ENCODE measurements around the gene ARHGAP15. TPM values are rescaled to one million over a fixed set of nuclear protein-coding genes. Genes with fewer than 3 reads are reported as not detected.

ARHGAP15 gene
- total RNA-seq, 2 donors from 2014 or later, result 0.86 TPM; not detected in 1

DNA sequence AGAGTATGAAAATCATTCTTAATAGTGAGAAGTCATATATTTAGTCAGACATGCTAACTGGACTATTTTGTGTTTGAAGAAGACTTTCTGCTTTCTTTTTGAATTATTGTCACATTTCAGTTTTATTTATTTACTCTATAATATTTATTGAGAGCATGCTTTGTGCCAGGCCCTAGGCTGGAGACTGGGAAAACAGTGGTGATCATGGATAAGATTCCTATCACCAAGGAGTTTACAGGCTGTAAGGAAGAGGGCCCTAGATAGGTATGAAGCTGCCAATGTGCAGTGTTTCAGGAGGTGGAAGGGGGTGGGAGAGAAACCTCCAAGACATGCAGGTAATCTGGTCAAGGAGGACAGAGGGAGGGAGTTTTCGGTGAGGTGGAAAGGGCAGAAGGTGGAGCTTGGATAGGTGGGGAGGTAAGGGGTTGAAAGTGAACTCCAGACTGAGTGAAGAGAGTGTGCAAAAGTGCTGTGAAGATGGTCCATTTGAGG, 207.5 kb downstream of the ARHGAP15 start:
- Histone ChIP-seq H3K27me3 (ENCODE audit: control insufficient read depth, insufficient read depth, low read length, poor library complexity, severe bottlenecking) (no peaks in the 10 kb centered on the region), H3K27ac (ENCODE audit: low read depth, low read length) (no peak overlapping the region), H3K36me3 (ENCODE audit: control insufficient read depth, insufficient read depth, low read length) (no peaks in the 10 kb centered on the region), H3K4me1 (ENCODE audit: control insufficient read depth, insufficient read depth, low read length) (peaks cover 5% of the 10 kb centered on the region), H3K9me3 (ENCODE audit: control insufficient read depth, low read length) (no peaks in the 10 kb centered on the region), H3K4me3 (ENCODE audit: low read length) (no peak overlapping the region), H3K9ac (ENCODE audit: extremely low read depth, low read length, poor library complexity, severe bottlenecking) (no peak overlapping the region)
- DNase-seq, result no peak
- WGBS, 2 experiments (ENCODE audit: insufficient coverage in 1 of 2, insufficient read length in 1 of 2), result 91 to 100% methylated on average over 1 of the region's 1 CpG
- TF ChIP-seq, protein P1, sequence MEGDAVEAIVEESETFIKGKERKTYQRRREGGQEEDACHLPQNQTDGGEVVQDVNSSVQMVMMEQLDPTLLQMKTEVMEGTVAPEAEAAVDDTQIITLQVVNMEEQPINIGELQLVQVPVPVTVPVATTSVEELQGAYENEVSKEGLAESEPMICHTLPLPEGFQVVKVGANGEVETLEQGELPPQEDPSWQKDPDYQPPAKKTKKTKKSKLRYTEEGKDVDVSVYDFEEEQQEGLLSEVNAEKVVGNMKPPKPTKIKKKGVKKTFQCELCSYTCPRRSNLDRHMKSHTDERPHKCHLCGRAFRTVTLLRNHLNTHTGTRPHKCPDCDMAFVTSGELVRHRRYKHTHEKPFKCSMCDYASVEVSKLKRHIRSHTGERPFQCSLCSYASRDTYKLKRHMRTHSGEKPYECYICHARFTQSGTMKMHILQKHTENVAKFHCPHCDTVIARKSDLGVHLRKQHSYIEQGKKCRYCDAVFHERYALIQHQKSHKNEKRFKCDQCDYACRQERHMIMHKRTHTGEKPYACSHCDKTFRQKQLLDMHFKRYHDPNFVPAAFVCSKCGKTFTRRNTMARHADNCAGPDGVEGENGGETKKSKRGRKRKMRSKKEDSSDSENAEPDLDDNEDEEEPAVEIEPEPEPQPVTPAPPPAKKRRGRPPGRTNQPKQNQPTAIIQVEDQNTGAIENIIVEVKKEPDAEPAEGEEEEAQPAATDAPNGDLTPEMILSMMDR (conservative IDR thresholded peaks at IDR 0.05), result no peak
- Mint-ChIP-seq H3K27me3 (ENCODE audit: insufficient read depth) (no peaks in the 10 kb centered on the region), H3K9me3 (no peaks in the 10 kb centered on the region), H3K4me1 (peaks cover 17% of the 10 kb centered on the region), H3K4me3 (no peak overlapping the region), H3K36me3 (ENCODE audit: low read depth) (no peaks in the 10 kb centered on the region), H3K27ac (no peak overlapping the region)

DNA sequence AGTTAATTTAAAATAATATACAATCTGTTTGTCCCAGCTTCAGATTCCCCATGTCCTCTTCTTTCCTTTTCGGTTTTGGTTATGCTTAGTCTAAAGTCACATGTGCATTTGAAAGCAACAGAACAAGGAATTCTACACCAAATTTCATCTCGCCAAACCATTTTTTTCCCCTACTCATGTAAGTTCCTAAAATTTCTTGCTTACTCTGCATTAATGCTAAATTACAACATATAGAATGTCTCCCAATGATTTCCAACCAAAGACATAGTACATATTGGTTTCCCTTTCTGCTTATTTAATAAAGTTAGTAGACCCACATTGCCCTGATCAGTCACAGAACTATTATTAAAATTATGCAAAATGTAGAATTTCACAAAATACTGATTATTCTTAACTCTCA, 212.3 kb downstream of the ARHGAP15 start:
- no peak overlapping the region for H3K4me3 Mint-ChIP-seq
- peaks cover 2% of the 10 kb centered on the region for H3K4me1 ChIP-seq (ENCODE audit: control insufficient read depth, insufficient read depth, low read length)
- DNase-seq, result no peak
- no peaks in the 10 kb centered on the region for H3K27me3 Mint-ChIP-seq (ENCODE audit: insufficient read depth)
- 83 to 91% methylated on average over 1 to 2 of the region's 2 CpGs for WGBS, 2 experiments (ENCODE audit: insufficient coverage in 1 of 2, insufficient read length in 1 of 2)
- H3K36me3 ChIP-seq (ENCODE audit: control insufficient read depth, insufficient read depth, low read length), result no peaks in the 10 kb centered on the region
- no peak overlapping the region for H3K27ac ChIP-seq (ENCODE audit: low read depth, low read length)
- no peak overlapping the region for H3K9ac ChIP-seq (ENCODE audit: extremely low read depth, low read length, poor library complexity, severe bottlenecking)
- no peaks in the 10 kb centered on the region for H3K36me3 Mint-ChIP-seq (ENCODE audit: low read depth)
- no peaks in the 10 kb centered on the region for H3K27me3 ChIP-seq (ENCODE audit: control insufficient read depth, insufficient read depth, low read length, poor library complexity, severe bottlenecking)
- TF ChIP-seq, protein P1 (conservative IDR thresholded peaks at IDR 0.05), result no peak
- peaks cover 25% of the 10 kb centered on the region for H3K4me1 Mint-ChIP-seq
- H3K4me3 ChIP-seq (ENCODE audit: low read length), result no peak overlapping the region
- no peaks in the 10 kb centered on the region for H3K9me3 Mint-ChIP-seq
- H3K27ac Mint-ChIP-seq, result no peak overlapping the region
- no peaks in the 10 kb centered on the region for H3K9me3 ChIP-seq (ENCODE audit: control insufficient read depth, low read length)

DNA sequence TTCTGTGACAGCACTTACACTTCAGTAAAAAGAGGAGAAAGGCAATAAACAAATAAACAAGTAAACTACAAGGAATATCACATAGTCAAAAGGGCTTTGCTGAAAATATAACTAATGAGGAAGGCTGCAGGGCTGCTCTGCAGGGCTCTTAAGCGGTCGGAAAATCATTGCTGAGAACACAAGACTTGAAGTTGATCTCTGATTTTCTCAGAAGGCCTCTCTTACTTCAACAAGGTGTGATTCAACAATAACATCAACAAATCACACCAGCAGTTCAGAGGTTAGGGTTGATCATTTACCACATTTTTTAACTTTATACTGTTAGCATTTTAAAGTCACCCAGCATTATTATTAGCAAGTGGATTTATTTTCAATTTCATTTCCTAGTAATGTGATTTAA, 215.6 kb downstream of the ARHGAP15 start:
- no peaks in the 10 kb centered on the region for H3K27me3 Mint-ChIP-seq (ENCODE audit: insufficient read depth)
- no peak overlapping the region for H3K27ac Mint-ChIP-seq
- TF ChIP-seq, protein P1 (conservative IDR thresholded peaks at IDR 0.05), result no peak
- H3K9me3 Mint-ChIP-seq, result no peaks in the 10 kb centered on the region
- 96 to 100% methylated on average over 1 to 2 of the region's 2 CpGs for WGBS, 2 experiments (ENCODE audit: insufficient coverage in 1 of 2, insufficient read length in 1 of 2)
- H3K27me3 ChIP-seq (ENCODE audit: control insufficient read depth, insufficient read depth, low read length, poor library complexity, severe bottlenecking), result no peaks in the 10 kb centered on the region
- H3K9ac ChIP-seq (ENCODE audit: extremely low read depth, low read length, poor library complexity, severe bottlenecking), result no peak overlapping the region
- peaks cover 2% of the 10 kb centered on the region for H3K4me1 ChIP-seq (ENCODE audit: control insufficient read depth, insufficient read depth, low read length)
- H3K4me1 Mint-ChIP-seq, result peaks cover 17% of the 10 kb centered on the region
- H3K36me3 ChIP-seq (ENCODE audit: control insufficient read depth, insufficient read depth, low read length), result no peaks in the 10 kb centered on the region
- no peaks in the 10 kb centered on the region for H3K36me3 Mint-ChIP-seq (ENCODE audit: low read depth)
- DNase-seq, result no peak
- no peak overlapping the region for H3K27ac ChIP-seq (ENCODE audit: low read depth, low read length)
- H3K9me3 ChIP-seq (ENCODE audit: control insufficient read depth, low read length), result no peaks in the 10 kb centered on the region
- no peak overlapping the region for H3K4me3 ChIP-seq (ENCODE audit: low read length)
- no peak overlapping the region for H3K4me3 Mint-ChIP-seq
